ENCODE measurements around the gene CFAP73.
"Not testable (repeated sequence)": the region's sequence is repeated elsewhere in the genome, so short reads cannot be mapped to it uniquely, and the experiment has no call there.

Gene CFAP73

GRCh38 chr12:113149361-113150150 is at the start of gene CFAP73:
Gene CFAP73, plus strand, starts transcription at chr12:113149724. Its CDS starts 134 bp downstream, at chr12:113149858.
- DNase-seq: no peak

GRCh38 chr12:113099764-113100163 is 49.8 kb upstream of the CFAP73 start:
- DNase-seq: no peak

- DNase-seq: no peak
Measured at GRCh38 chr12:113101751-113102150, 47.8 kb upstream of the CFAP73 start.

- no peak for DNase-seq
Measured at GRCh38 chr12:113102811-113103210, 46.7 kb upstream of the CFAP73 start.

- DNase-seq: peak; percentile 65 to 75
Measured at GRCh38 chr12:113103756-113104450, 45.6 kb upstream of the CFAP73 start.

GRCh38 chr12:113104953-113105510 is 44.5 kb upstream of the CFAP73 start:
- no peak for DNase-seq

- no peak for DNase-seq
Measured at GRCh38 chr12:113105606-113106271, 43.8 kb upstream of the CFAP73 start.

- DNase-seq: no peak
Measured at GRCh38 chr12:113106361-113106760, 43.2 kb upstream of the CFAP73 start.

- DNase-seq: no peak
Measured at GRCh38 chr12:113108308-113108707, 41.2 kb upstream of the CFAP73 start.

- DNase-seq: no peak
Measured at GRCh38 chr12:113109360-113109759, 40.2 kb upstream of the CFAP73 start.

- DNase-seq: no peak
Measured at GRCh38 chr12:113109872-113110599, 39.5 kb upstream of the CFAP73 start.

- DNase-seq: no peak
Measured at GRCh38 chr12:113111247-113111646, 38.3 kb upstream of the CFAP73 start.

- no peak for DNase-seq
Measured at GRCh38 chr12:113112043-113112899, 37.3 kb upstream of the CFAP73 start.

- DNase-seq: no peak
Measured at GRCh38 chr12:113113397-113113796, 36.1 kb upstream of the CFAP73 start.

- no peak for DNase-seq
Measured at GRCh38 chr12:113114447-113115178, 34.9 kb upstream of the CFAP73 start.

- no peak for DNase-seq
Measured at GRCh38 chr12:113115455-113116126, 33.9 kb upstream of the CFAP73 start.

- no peak for DNase-seq
Measured at GRCh38 chr12:113116875-113117274, 32.6 kb upstream of the CFAP73 start.

GRCh38 chr12:113117684-113118083 is 31.8 kb upstream of the CFAP73 start:
- not testable (repeated sequence) for DNase-seq

GRCh38 chr12:113118142-113118541 is 31.4 kb upstream of the CFAP73 start:
- DNase-seq: no peak

GRCh38 chr12:113119980-113120669 is 29.4 kb upstream of the CFAP73 start:
- no peak for DNase-seq
